Activated naive CD8-positive, alpha-beta T cell treated with anti-CD3 and anti-CD28 coated beads, Interleukin-2, amount 10 ng/mL, durations not matched to agents 7 days and 5 days (primary cell): ENCODE measurements around the gene PIGZ. TPM values are rescaled to one million over a fixed set of nuclear protein-coding genes. Genes with fewer than 3 reads are reported as not detected.

ENCODE experiments used
- ATAC-seq: fragments of 150-1000 bp; cut with Tn5 transposase; one replicate; pipeline ENCODE4 v1.10.0; 2021; ENCODE audit warnings: low read depth, moderate library complexity
- POLR2A ChIA-PET: fragments of 350-600 bp; sonication (Branson Sonifier 250); formaldehyde crosslinking; loops from one replicate; lab custom pipeline; 2021; ENCODE audit warnings: antibody characterized with exemption; lab: Charles Lee
- DNase-seq: peaks from one replicate; pipeline ENCODE4 v3.0.0; 2021
- H3K27ac Mint-ChIP-seq: one replicate; pipeline ENCODE4 v1.8.0; 2022; ENCODE audit warnings: mild to moderate bottlenecking, mixed read lengths
- H3K27me3 Mint-ChIP-seq: one replicate; pipeline ENCODE4 v1.8.0; 2022; ENCODE audit warnings: mild to moderate bottlenecking, moderate library complexity, mixed read lengths
- H3K36me3 Mint-ChIP-seq: one replicate; pipeline ENCODE4 v1.8.0; 2021; ENCODE audit warnings: mild to moderate bottlenecking, mixed read lengths
- H3K4me1 Mint-ChIP-seq: one replicate; pipeline ENCODE4 v1.8.0; 2021; ENCODE audit warnings: mixed read lengths
- H3K4me3 Mint-ChIP-seq: one replicate; pipeline ENCODE4 v1.8.0; 2022; ENCODE audit warnings: mild to moderate bottlenecking, moderate library complexity, mixed read lengths
- H3K9me3 Mint-ChIP-seq: one replicate; pipeline ENCODE4 v1.8.0; 2021; ENCODE audit warnings: mixed read lengths
- total RNA-seq, 2 experiments: library from RNA; stranded (reverse); gene quantifications; one replicate each; pipeline ENCODE4 v1.2.3, GENCODE V29; 2021

Gene PIGZ, protein sequence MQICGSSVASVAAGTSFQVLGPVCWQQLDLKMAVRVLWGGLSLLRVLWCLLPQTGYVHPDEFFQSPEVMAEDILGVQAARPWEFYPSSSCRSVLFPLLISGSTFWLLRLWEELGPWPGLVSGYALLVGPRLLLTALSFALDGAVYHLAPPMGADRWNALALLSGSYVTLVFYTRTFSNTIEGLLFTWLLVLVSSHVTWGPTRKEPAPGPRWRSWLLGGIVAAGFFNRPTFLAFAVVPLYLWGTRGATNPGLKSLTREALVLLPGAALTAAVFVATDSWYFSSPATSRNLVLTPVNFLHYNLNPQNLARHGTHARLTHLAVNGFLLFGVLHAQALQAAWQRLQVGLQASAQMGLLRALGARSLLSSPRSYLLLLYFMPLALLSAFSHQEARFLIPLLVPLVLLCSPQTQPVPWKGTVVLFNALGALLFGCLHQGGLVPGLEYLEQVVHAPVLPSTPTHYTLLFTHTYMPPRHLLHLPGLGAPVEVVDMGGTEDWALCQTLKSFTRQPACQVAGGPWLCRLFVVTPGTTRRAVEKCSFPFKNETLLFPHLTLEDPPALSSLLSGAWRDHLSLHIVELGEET
- 1 to 10 TPM; 1.4 TPM for total RNA-seq

DNA sequence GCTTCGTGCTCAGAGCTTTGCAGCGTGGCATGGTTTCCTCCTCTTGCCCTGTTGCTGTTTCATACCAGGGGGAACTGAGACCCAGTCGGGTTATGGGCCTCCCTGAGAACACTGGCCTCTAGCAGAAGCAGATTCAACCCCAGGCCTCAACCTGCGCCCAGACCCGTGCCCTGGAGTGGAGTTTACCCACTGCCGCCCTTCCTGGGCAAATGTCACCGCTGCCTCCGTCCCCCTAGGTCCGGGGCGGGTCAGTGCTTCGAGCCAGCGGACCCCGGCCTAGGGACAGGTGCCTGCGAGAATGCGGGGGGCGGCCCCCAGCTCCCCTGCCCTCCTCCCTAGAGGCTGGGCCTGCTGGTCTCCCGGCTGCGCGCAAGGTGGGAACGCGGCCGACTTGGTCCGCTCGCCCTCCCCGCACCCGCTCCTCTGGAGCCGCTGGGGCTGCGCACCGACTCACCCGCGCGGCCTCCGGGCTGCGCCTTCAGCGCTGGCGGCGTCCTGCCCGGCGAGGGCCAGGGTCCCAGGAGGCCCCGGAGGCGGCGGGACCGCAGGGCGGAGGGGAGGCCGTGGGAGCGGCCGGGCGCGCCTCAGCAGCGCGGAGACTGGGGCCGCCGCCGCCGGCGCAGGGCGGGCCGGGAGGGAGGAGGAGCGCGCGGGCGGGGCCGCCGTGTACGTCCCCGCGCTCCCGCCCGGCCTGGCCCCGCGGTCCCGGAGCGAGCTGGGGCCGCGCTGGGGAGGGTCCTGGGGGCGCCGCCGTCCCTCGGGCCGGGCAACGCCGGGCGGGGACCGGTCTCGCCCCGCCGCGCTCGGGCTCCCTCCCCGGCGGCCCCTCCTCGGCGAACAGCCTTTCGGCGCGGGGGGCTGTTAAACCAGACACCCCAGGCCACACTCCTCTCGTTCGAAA is at the start of gene PIGZ:
Gene PIGZ (minus strand): TSS at position 601 of the 901 bp plus-strand sequence. CDS start 16,802 bp downstream, outside the sequence.
- peak; percentile 75 for ATAC-seq
- no peaks in the 10 kb centered on the region for H3K9me3 Mint-ChIP-seq

DNA sequence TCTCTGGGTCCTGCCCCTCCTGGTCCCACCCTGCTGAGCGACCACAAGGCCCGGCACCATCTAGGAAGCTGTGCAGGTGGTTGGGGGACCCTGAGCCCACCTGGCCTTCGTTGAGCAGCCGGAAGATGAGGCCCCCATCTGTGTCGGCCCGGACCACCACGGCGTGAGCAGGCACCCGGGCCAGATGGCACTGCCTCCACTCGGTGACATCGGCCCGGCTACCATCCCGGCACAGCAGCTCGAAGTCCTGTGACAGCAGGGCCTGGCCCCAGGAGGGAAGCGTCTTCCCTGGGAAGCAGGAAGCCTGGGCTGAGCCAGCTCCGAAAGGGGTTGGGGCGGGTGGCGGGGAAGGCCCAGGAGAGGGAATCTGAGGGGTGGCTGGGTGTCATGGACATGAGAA is 48.4 kb upstream of the PIGZ start:
- H3K4me1 Mint-ChIP-seq = no peaks in the 10 kb centered on the region
- H3K4me3 Mint-ChIP-seq = no peak overlapping the region
- H3K27ac Mint-ChIP-seq = no peak overlapping the region
- POLR2A ChIA-PET = no interaction called here
- no peaks in the 10 kb centered on the region for H3K36me3 Mint-ChIP-seq
- H3K9me3 Mint-ChIP-seq = no peaks in the 10 kb centered on the region
- DNase-seq = no peak
- no peak for ATAC-seq
- no peaks in the 10 kb centered on the region for H3K27me3 Mint-ChIP-seq

More for the DNA sequence above, at the start of gene PIGZ:
- H3K36me3 Mint-ChIP-seq = peaks cover 3% of the 10 kb centered on the region
- H3K27me3 Mint-ChIP-seq = peaks cover 21% of the 10 kb centered on the region
- peaks cover 14% of the 10 kb centered on the region for H3K4me1 Mint-ChIP-seq
- H3K4me3 Mint-ChIP-seq = peak within 1 kb of the TSS; percentile 86
- peak; percentile 79 for DNase-seq
- POLR2A ChIA-PET = interaction anchor here (0.7 to 2.8 kb wide), 2 partner anchors 26 to 133 kb away, joined by 3 to 17 read pairs; partner anchors contain the start of gene NCBP2
- H3K27ac Mint-ChIP-seq = peak within 1 kb of the TSS; percentile 81

DNA sequence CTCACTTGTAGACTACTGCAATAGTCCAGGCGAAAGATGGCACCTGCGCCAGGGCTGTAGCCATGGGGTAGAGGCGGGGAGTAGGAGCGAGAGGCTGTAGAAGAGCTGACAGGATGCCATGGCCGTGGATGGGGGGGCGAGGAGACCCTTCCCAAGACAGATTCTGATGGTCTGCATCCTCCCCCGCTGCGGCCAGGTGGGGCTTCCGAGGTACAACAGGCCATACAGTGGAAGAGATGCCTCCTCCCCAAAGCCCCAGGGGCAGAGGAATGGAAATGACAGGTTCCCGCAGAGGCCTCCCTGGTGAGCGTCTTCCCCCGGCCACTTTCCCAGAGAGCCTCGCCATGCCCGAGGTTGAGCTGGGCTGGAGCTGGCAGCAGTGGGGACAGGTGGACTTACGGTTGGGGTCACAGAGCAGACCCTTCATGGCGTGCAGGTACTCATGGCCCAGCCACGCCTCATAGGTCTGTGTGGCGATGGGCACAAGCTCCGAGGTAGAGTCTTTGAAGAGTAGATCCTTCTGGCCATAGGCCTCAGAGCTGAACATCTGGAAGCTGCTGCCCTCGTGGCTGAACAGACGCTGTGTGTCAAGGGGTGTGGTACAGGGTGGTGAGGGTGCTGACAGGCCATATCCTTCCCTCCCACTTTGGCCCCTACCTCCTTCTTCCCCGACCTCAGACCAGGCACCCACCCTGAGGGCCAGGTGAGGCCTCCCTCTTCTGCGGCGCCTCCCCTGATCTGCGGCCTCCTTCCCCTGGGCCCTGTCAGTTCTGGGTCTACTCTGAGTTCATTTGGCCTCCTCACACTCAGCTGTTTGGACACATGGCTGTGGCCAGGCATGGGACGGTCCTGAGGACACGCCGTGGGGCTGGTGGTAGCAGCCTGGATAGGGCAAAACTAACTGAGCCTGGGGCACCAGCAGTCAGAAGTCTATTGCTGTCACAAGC is 47.4 kb upstream of the PIGZ start:
- no peaks in the 10 kb centered on the region for H3K4me1 Mint-ChIP-seq
- no peak overlapping the region for H3K27ac Mint-ChIP-seq
- ATAC-seq (no peak), DNase-seq (peak; percentile 24)
- no peak overlapping the region for H3K4me3 Mint-ChIP-seq
- no peaks in the 10 kb centered on the region for H3K36me3 Mint-ChIP-seq
- H3K9me3 Mint-ChIP-seq = no peaks in the 10 kb centered on the region
- POLR2A ChIA-PET = no interaction called here
- no peaks in the 10 kb centered on the region for H3K27me3 Mint-ChIP-seq

DNA sequence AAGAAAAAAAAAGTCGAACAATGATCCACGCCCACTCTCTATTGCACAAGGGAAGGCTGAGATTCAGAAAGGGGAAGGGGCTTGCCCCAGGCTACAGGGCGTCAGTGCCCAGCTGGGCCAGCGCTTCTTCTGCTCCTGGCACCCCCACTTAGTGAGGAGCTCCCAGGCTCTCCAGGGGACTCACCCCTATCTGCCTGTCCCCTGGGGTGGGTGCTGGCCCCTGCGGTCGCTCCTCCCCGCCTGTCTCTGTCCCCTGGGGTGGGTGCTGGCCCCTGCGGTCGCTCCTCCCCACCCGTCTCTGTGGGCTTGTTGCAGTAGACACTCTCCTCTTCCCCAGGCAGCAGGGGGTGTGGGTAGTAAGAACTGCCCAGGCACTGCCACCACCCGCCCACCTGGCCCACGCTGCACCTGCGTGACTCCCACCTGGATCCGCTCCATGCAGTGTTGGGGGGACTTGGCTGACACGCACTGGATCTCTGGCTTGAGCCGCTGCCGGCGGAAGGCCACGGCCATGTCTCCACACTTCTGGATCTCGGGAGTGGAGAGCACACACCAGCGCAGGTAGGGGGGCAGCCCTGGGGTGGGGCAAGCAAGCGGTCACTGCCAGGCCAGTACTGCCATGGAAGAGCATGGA is 46.4 kb upstream of the PIGZ start:
- DNase-seq (no peak), ATAC-seq (no peak)
- POLR2A ChIA-PET = no interaction called here
- no peaks in the 10 kb centered on the region for H3K9me3 Mint-ChIP-seq
- no peak overlapping the region for H3K4me3 Mint-ChIP-seq
- no peaks in the 10 kb centered on the region for H3K4me1 Mint-ChIP-seq
- H3K27ac Mint-ChIP-seq = no peak overlapping the region
- no peaks in the 10 kb centered on the region for H3K27me3 Mint-ChIP-seq
- no peaks in the 10 kb centered on the region for H3K36me3 Mint-ChIP-seq

DNA sequence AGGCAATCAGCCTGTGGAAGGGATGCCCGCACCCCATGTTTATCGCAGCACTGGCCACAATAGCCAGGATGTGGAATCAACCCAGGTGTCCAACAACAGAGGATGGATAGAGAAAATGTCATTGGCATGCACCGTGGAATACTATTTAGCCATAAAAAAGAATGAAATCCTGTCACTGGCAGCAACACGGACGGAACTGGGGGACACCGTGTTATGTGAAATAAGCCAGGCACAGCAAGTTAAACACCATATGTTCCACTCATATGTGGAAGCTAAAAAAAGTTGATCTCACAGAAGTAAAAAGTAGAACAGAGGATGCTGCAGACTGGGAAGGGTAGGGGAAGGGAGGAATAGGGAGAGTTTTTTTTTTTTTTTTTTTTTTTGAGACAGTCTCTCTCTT is 45.4 kb upstream of the PIGZ start:
- Mint-ChIP-seq H3K27ac (no peak overlapping the region), H3K9me3 (no peaks in the 10 kb centered on the region), H3K27me3 (no peaks in the 10 kb centered on the region), H3K36me3 (no peaks in the 10 kb centered on the region), H3K4me1 (no peaks in the 10 kb centered on the region), H3K4me3 (no peak overlapping the region)
- ATAC-seq (no peak), DNase-seq (no peak)
- POLR2A ChIA-PET = no interaction called here

DNA sequence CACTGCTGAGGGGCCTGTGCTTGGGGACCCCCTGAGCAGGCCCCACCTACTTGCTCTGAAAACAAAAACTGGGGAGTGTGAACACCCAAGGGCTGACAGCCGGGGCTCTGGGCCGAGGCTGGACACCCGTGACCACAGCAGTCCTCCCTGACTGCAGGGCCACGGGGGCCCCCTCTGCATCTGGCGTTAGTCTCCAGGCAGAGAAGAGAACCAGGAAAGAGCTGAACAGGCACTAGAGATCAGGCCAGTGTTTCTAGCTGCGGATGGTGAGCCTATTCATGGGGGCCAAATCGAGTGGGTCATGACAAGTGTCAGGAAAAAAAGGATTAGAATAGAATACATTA is 43.9 kb upstream of the PIGZ start:
- no peak overlapping the region for H3K27ac Mint-ChIP-seq
- H3K36me3 Mint-ChIP-seq = no peaks in the 10 kb centered on the region
- H3K9me3 Mint-ChIP-seq = no peaks in the 10 kb centered on the region
- no peaks in the 10 kb centered on the region for H3K27me3 Mint-ChIP-seq
- no peak overlapping the region for H3K4me3 Mint-ChIP-seq
- ATAC-seq (no peak), DNase-seq (no peak)
- H3K4me1 Mint-ChIP-seq = no peaks in the 10 kb centered on the region
- POLR2A ChIA-PET = no interaction called here

DNA sequence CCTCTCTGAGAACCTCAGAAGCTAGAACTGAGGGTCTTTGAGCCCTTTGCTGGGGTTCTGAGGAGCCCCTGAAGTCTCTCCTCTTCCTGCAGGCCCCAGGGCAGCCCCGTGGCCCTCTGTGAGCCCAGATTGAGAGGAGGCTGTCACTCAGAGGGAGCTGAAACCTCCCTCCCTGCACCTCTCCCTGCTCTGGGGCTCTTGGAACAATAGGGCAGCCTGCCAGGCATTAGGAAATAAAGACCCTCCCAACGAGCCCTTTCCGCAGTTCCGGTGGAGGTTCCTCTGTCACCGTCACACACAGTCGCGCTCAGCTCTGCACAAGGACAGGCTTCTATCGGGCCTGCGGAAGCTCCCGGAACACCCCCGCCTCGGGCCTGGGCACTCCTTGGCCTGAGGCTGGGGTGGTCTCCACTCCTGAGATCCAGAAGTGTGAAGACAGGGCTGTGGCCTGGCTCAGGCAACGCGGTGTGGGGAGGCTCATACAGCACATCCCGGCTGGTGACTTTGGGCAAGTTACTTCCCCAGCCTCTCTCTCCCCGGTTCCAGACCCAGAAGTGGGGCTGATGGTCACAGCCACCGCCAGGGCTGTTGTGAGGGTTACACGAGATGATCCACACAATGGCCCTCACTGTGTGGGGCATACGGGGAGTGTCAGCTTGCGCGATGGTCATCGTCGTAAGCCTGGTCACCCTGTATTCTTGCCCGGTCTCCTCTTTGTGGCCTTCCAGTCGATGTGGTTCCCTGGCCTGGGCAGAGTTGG is 43.3 kb upstream of the PIGZ start:
- Mint-ChIP-seq H3K27ac (no peak overlapping the region), H3K4me3 (no peak overlapping the region), H3K36me3 (no peaks in the 10 kb centered on the region), H3K4me1 (no peaks in the 10 kb centered on the region), H3K9me3 (no peaks in the 10 kb centered on the region), H3K27me3 (no peaks in the 10 kb centered on the region)
- DNase-seq (no peak), ATAC-seq (no peak)
- POLR2A ChIA-PET = no interaction called here

DNA sequence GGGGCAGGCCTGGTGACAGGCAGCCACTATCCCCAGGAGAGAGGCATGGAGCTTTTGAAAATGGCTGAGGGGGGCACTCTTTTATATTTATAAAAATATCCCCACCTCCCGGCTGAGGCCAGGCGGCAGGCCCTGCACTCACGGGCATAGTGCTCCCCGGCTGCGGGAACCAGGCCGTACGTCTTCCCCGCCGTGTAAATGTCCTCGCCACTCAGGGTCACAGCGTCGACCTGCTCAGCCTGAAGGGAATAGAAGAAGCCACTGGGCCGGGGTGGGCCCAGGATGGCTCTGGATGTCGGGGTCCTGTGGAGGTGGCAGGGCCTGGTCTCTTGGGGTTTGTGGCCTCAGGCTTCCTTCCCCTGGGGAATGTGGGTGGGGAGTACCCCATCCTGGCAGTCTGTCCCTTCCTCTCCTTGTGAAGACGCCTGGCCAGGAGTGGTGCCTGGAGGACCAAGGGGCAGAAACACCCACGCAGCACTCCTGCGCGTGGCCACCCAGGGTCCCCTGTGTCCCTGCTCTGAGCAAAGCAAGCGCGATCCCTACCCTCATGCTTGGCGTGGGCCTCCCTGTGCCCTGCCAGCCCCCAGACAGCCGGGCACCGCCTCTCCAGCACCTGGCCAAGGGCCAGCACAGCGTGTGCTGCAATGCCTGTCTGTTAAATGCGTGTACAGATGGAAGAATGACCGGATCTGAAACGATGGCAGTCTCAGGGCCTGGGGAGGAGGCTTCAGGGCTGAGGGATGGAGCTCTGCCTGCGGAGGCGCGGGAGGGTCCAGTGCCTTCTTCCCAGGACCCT is 42.1 kb upstream of the PIGZ start:
- H3K27ac Mint-ChIP-seq = no peak overlapping the region
- no peak for ATAC-seq
- no peaks in the 10 kb centered on the region for H3K9me3 Mint-ChIP-seq
- POLR2A ChIA-PET = interaction anchor here (0.6 kb wide), 1 partner anchor 396 kb away, joined by 3 read pairs; no protein-coding TSS in a partner anchor
- no peak overlapping the region for H3K4me3 Mint-ChIP-seq
- no peaks in the 10 kb centered on the region for H3K27me3 Mint-ChIP-seq
- H3K4me1 Mint-ChIP-seq = no peaks in the 10 kb centered on the region
- H3K36me3 Mint-ChIP-seq = no peaks in the 10 kb centered on the region
- DNase-seq = no peak

DNA sequence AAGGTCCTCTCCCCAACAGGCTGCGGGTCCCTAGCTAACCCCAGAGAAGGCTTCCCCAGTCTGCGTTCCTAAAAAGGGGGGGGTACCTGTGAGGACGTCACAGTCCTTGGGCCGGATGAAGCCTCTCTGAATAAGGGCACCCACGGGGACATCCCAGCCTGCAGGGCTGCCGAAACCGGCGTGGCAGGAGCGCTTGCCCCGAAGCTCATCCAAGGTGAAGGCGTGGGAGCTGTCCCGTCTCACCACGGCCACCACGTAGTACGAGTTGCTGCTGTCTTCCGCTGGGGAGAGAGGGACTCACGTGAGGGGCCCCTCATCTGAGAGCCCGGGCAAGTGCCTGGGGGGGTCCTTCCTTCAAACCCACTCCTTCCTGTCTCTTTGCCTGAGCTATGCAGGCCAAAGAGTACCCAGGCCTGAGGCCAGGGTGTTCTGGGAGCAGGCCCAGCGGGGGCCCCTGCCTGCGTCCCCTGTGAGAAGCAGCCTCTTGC is 40.9 kb upstream of the PIGZ start:
- Mint-ChIP-seq H3K4me1 (peaks cover 3% of the 10 kb centered on the region), H3K27ac (no peak overlapping the region), H3K4me3 (no peak overlapping the region), H3K27me3 (peaks cover 1% of the 10 kb centered on the region), H3K9me3 (no peaks in the 10 kb centered on the region), H3K36me3 (no peaks in the 10 kb centered on the region)
- POLR2A ChIA-PET = no interaction called here
- DNase-seq (no peak), ATAC-seq (no peak)

DNA sequence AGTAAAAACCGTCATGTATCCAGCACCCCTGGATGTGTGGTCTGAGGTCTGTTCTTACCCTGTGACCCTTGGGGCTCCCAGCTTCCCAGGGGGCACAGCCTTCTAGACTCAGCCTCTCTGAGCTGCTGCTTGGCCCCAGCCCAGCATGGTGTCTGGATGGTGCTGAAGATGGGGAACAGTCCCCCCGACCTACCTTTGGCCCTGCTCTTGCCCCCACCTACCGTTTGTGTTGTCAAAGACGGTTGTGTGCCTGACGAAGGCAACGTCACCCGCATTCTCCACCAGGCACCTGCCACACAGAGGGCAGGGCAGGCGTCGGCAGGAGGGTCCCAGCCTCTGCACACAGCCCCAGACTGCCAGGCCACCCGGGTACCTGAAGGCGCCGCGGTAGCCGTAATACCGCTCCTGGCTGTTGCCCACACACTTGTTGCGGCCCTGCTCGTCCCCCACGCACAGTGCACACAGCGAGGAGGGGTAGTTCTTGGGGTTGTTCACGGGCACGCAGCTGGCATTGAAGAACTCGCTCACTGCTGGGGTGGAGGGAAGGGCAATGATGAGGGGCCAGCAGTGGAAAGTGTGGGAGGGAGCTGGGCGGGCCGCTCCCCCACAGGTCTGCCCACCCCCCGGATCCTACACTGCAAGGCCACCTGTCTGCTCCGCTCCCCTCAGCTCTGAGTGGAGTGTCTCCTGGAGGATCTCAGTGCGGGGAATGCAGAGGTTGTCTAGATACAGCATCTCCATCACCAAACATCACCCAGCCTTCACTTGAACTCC is 40.0 kb upstream of the PIGZ start:
- POLR2A ChIA-PET = no interaction called here
- H3K27me3 Mint-ChIP-seq = peaks cover 1% of the 10 kb centered on the region
- H3K36me3 Mint-ChIP-seq = no peaks in the 10 kb centered on the region
- no peak for DNase-seq
- no peaks in the 10 kb centered on the region for H3K9me3 Mint-ChIP-seq
- no peak overlapping the region for H3K4me3 Mint-ChIP-seq
- H3K4me1 Mint-ChIP-seq = peaks cover 9% of the 10 kb centered on the region
- no peak for ATAC-seq
- H3K27ac Mint-ChIP-seq = no peak overlapping the region

DNA sequence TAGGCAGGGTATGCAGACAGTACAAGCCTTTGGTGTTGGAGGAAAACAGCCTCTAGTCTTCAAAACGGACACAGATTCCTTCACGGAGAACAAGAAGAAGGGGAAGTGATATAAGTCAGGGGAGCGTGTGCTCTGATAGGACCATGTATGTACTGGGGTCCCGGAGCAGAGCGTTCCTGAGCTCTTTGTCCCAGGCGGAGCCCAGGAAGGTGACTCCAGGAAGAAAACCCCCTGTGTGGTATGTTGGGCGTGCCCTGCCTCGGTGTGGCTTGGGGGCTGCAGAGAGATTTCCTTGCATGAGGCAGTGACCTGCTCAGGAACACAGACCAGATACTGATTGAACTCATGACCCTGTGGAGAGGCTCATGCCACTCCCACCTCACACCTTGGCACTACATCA is 39.3 kb upstream of the PIGZ start:
- Mint-ChIP-seq H3K4me3 (no peak overlapping the region), H3K27me3 (peaks cover 1% of the 10 kb centered on the region), H3K36me3 (no peaks in the 10 kb centered on the region), H3K9me3 (no peaks in the 10 kb centered on the region), H3K27ac (no peak overlapping the region), H3K4me1 (peaks cover 9% of the 10 kb centered on the region)
- POLR2A ChIA-PET = no interaction called here
- ATAC-seq (no peak), DNase-seq (no peak)
